Activated CD4-positive, CD25-positive, alpha-beta regulatory T cell treated with anti-CD3 and anti-CD28 coated beads, Interleukin-2, amount 50 U/mL, for 16 hours (primary cell): ENCODE measurements around the gene ATAD3A.

Experiments used
- DNase-seq: peaks from one replicate; pipeline ENCODE4 v3.0.0-alpha.2; 2020; ENCODE audit warnings: low read depth, low spot score

The ATAD3A gene

GRCh38 chr1:1582585-1583346, 70.8 kb downstream of the ATAD3A start:
- DNase-seq: no peak

GRCh38 chr1:1583347-1584010, 71.5 kb downstream of the ATAD3A start:
- DNase-seq: no peak
